H1 (cell line): ENCODE data around the gene CHSY1. TPM values are rescaled to one million over a fixed set of nuclear protein-coding genes. Genes with fewer than 3 reads are reported as not detected.
A peak's percentile ranks its signal among the peaks of the same experiment; 100 is the strongest.

Experiments
- CTCF ChIA-PET: fragments of 300-600 bp; sonication (Branson Sonifier 250); formaldehyde crosslinking; loops from one replicate; lab custom pipeline; 2021; ENCODE audit not compliant: partially characterized antibody; lab: Charles Lee
- POLR2A ChIA-PET: fragments of 300-600 bp; sonication (Branson Sonifier 250); formaldehyde crosslinking; loops from one replicate; lab custom pipeline; 2021; ENCODE audit warnings: inconsistent platforms; ENCODE audit not compliant: partially characterized antibody; lab: Charles Lee
- DNase-seq, 2 experiments: peaks; one replicate each; pipeline versions ENCODE4 v3.0.0 to v3.0.0-alpha.2; 2010 to 2022; ENCODE audit warnings: low spot score in 2 of 2, low read depth in 1 of 2, mixed read lengths in 1 of 2
- FAIRE-seq: peaks from 2 replicates; lab custom pipeline; 2011; peaks lifted over from hg19 to GRCh38; lab: Jason Lieb, UNC
- H2AFZ ChIP-seq: 2 replicates; pipeline ENCODE4 v1.8.1; 2012; ENCODE audit warnings: low read length, inconsistent platforms
- H2AK5ac ChIP-seq: 2 replicates; pipeline ENCODE4 v1.6.1; 2013; ENCODE audit warnings: low read depth, low read length
- H2BK120ac ChIP-seq: replicated peaks from 2 replicates; pipeline ENCODE3; 2013; ENCODE audit warnings: low read depth, low read length, inconsistent platforms
- H2BK12ac ChIP-seq: 2 replicates; pipeline ENCODE4 v1.6.1; 2013; ENCODE audit warnings: low read depth, low read length
- H2BK15ac ChIP-seq: 2 replicates; pipeline ENCODE4 v1.6.1; 2013; ENCODE audit warnings: low read length
- H2BK20ac ChIP-seq: 2 replicates; pipeline ENCODE4 v1.6.1; 2013; ENCODE audit warnings: low read length
- H2BK5ac ChIP-seq: 2 replicates; pipeline ENCODE4 v1.6.1; 2013; ENCODE audit warnings: low read depth, low read length
- H3K14ac ChIP-seq: 2 replicates; pipeline ENCODE4 v1.6.1; 2013; ENCODE audit warnings: inconsistent platforms; ENCODE audit not compliant: insufficient read length
- H3K18ac ChIP-seq: 2 replicates; pipeline ENCODE4 v1.6.1; 2013; ENCODE audit warnings: low read length; ENCODE audit errors: extremely low read depth
- H3K23ac ChIP-seq: 2 replicates; pipeline ENCODE4 v1.6.1; 2013; ENCODE audit warnings: inconsistent platforms; ENCODE audit not compliant: insufficient read length
- H3K23me2 ChIP-seq: 2 replicates; pipeline ENCODE4 v1.6.1; 2013; ENCODE audit warnings: low read depth, low read length
- H3K27ac ChIP-seq: 2 replicates; pipeline ENCODE4 v1.6.1; 2011; ENCODE audit warnings: low read depth, low read length, inconsistent platforms
- H3K27me3 ChIP-seq, 4 experiments: replicated peaks in 1 of 4; 1 replicate in 1 of 4; 2 replicates in 3 of 4; pipeline versions ENCODE4 v1.6.1 to v1.8.1; 2011 to 2013; ENCODE audit warnings: low read length in 3 of 4, mild to moderate bottlenecking in 3 of 4, inconsistent platforms in 2 of 4, mixed read lengths in 2 of 4, moderate library complexity in 1 of 4; ENCODE audit not compliant: control insufficient read depth in 3 of 4, insufficient read depth in 3 of 4; ENCODE audit errors: extremely low read depth in 1 of 4
- H3K36me3 ChIP-seq, 4 experiments: 2 replicates each; pipeline versions ENCODE4 v1.6.1 to v1.8.1; 2011 to 2013; ENCODE audit warnings: mild to moderate bottlenecking in 4 of 4, low read length in 3 of 4, moderate library complexity in 2 of 4, control low read depth in 1 of 4, inconsistent platforms in 1 of 4; ENCODE audit not compliant: insufficient read depth in 4 of 4, control insufficient read depth in 2 of 4
- H3K4ac ChIP-seq: replicated peaks from 2 replicates; pipeline ENCODE3; 2013; ENCODE audit warnings: low read length, low read depth, mixed read lengths, inconsistent platforms; ENCODE audit not compliant: insufficient read length
- H3K4me1 ChIP-seq, 4 experiments: replicated peaks in 1 of 4; 1 replicate in 1 of 4; 2 replicates in 3 of 4; pipeline versions ENCODE4 v1.6.1 to v1.8.1; 2011 to 2013; ENCODE audit warnings: low read length in 3 of 4, inconsistent platforms in 2 of 4, mixed read lengths in 1 of 4; ENCODE audit not compliant: insufficient read depth in 4 of 4, control insufficient read depth in 3 of 4
- H3K4me2 ChIP-seq, 2 experiments: 2 replicates each; pipeline versions ENCODE4 v1.6.1 to v1.8.1; 2011 to 2013; ENCODE audit warnings: low read depth in 2 of 2, low read length in 2 of 2, control low read depth in 1 of 2, inconsistent platforms in 1 of 2, mild to moderate bottlenecking in 1 of 2; ENCODE audit not compliant: insufficient read depth in 1 of 2
- H3K4me3 ChIP-seq, 4 experiments: fragments of 200-600, 300-600 bp in 1 of 4; sonication (generic), shearing (Covaris generic), sonication (Bioruptor Twin) in 1 of 4; 2 replicates each; pipeline versions ENCODE4 v1.5.1 to v1.8.1; 2011 to 2016; ENCODE audit warnings: low read length in 4 of 4, low read depth in 3 of 4, control low read depth in 2 of 4, inconsistent platforms in 2 of 4, mild to moderate bottlenecking in 2 of 4, mixed read lengths in 1 of 4, moderate library complexity in 1 of 4; ENCODE audit not compliant: insufficient read depth in 2 of 4; ENCODE audit errors: extremely low read depth in 1 of 4
- H3K56ac ChIP-seq: replicated peaks from 2 replicates; pipeline ENCODE3; 2013; ENCODE audit warnings: low read depth, mild to moderate bottlenecking, mixed read lengths, low read length, inconsistent platforms; ENCODE audit not compliant: insufficient read length
- H3K79me1 ChIP-seq: 2 replicates; pipeline ENCODE4 v1.6.1; 2013; ENCODE audit warnings: low read depth, low read length, control low read depth
- H3K79me2 ChIP-seq, 2 experiments: 2 replicates each; pipeline versions ENCODE4 v1.6.1 to v1.8.1; 2012 to 2013; ENCODE audit warnings: low read length in 2 of 2, mild to moderate bottlenecking in 2 of 2, inconsistent platforms in 1 of 2; ENCODE audit not compliant: insufficient read depth in 2 of 2, control insufficient read depth in 1 of 2
- H3K9ac ChIP-seq, 4 experiments: replicated peaks in 1 of 4; 1 replicate in 1 of 4; 2 replicates in 3 of 4; pipeline versions ENCODE4 v1.6.1 to v1.8.1; 2011 to 2013; ENCODE audit warnings: low read depth in 3 of 4, low read length in 3 of 4, control low read depth in 2 of 4, mild to moderate bottlenecking in 2 of 4, moderate library complexity in 2 of 4, inconsistent platforms in 1 of 4; ENCODE audit errors: extremely low read depth in 1 of 4
- H3K9me3 ChIP-seq, 2 experiments: 2 replicates each; pipeline versions ENCODE4 v1.6.1 to v1.8.1; 2012 to 2013; ENCODE audit warnings: mild to moderate bottlenecking in 2 of 2, moderate library complexity in 2 of 2, control low read depth in 1 of 2, inconsistent platforms in 1 of 2, low read depth in 1 of 2, low read length in 1 of 2, mixed read lengths in 1 of 2; ENCODE audit not compliant: insufficient read depth in 2 of 2
- H4K20me1 ChIP-seq, 2 experiments: replicated peaks in 1 of 2; 2 replicates each; pipeline versions ENCODE3 to v1.8.1; 2011 to 2013; ENCODE audit warnings: inconsistent platforms in 2 of 2, low read length in 2 of 2, mild to moderate bottlenecking in 1 of 2; ENCODE audit not compliant: insufficient read depth in 2 of 2, control insufficient read depth in 1 of 2
- H4K5ac ChIP-seq: 2 replicates; pipeline ENCODE4 v1.6.1; 2013; ENCODE audit warnings: low read length, low read depth, mixed read lengths, inconsistent platforms; ENCODE audit not compliant: insufficient read length
- H4K8ac ChIP-seq: 2 replicates; pipeline ENCODE4 v1.8.0; 2013; ENCODE audit warnings: mild to moderate bottlenecking, moderate library complexity, low read length, inconsistent platforms; ENCODE audit not compliant: insufficient read depth; ENCODE audit errors: extremely low read depth
- H4K91ac ChIP-seq: replicated peaks from 2 replicates; pipeline ENCODE3; 2013; ENCODE audit warnings: low read length, mixed read lengths, inconsistent platforms; ENCODE audit not compliant: insufficient read length
- CBX5 ChIP-seq: fragments of 300-800, 300-1000 bp; sonication (generic); IDR thresholded peaks from 2 replicates; pipeline ENCODE4 v1.7.1; 2016; ENCODE audit warnings: antibody characterized with exemption, low read length, low read depth
- CBX8 ChIP-seq: fragments of 300-800, 300-1000 bp; sonication (generic); IDR thresholded peaks from 2 replicates; pipeline ENCODE4 v1.7.1; 2016; ENCODE audit warnings: low read depth, low read length, borderline replicate concordance
- CTCF ChIP-seq, 3 experiments: IDR thresholded peaks; 1 replicate in 2 of 3; 2 replicates in 1 of 3; pipeline versions ENCODE4 v1.5.1 to v1.6.1; 2011; ENCODE audit warnings: low read length in 3 of 3, mild to moderate bottlenecking in 3 of 3, inconsistent platforms in 2 of 3, low read depth in 1 of 3, moderate library complexity in 1 of 3; ENCODE audit not compliant: insufficient read depth in 1 of 3; ENCODE audit errors: control extremely low read depth in 1 of 3
- RAD21 ChIP-seq, 2 experiments: IDR thresholded peaks in 1 of 2; conservative IDR thresholded peaks in 1 of 2; 2 replicates each; pipeline ENCODE4 v1.6.1; 2011; ENCODE audit warnings: low read depth in 2 of 2, low read length in 2 of 2, improper control_type of control experiment in 1 of 2, inconsistent platforms in 1 of 2, mild to moderate bottlenecking in 1 of 2, moderate library complexity in 1 of 2
- SIN3A ChIP-seq, 2 experiments: IDR thresholded peaks in 1 of 2; conservative IDR thresholded peaks in 1 of 2; 2 replicates each; pipeline ENCODE4 v1.6.1; 2011 to 2012; ENCODE audit warnings: low read length in 2 of 2, improper control_type of control experiment in 1 of 2, low read depth in 1 of 2, mild to moderate bottlenecking in 1 of 2
- WGBS, 2 experiments: shearing (Covaris generic) in 1 of 2; methylation state at CpG; one replicate each; pipeline versions ENCODE4 v1.1.6 to v1.1.7; 2013 to 2015; ENCODE audit warnings: low lambda C conversion rate in 2 of 2, mixed read lengths in 2 of 2, inconsistent platforms in 1 of 2, low coverage in 1 of 2, missing lambda C conversion rate in 1 of 2; ENCODE audit not compliant: insufficient replicate concordance in 2 of 2, insufficient coverage in 1 of 2, insufficient read length in 1 of 2; ENCODE audit errors: extremely low coverage in 1 of 2, missing lambda C conversion rate in 1 of 2; 5-methylcytosine and 5-hydroxymethylcytosine counted together
- polyA plus RNA-seq, 7 experiments: library from polyadenylated mRNA; depleted of rRNA in 3 of 7; stranded (reverse) in 5 of 7; unstranded in 2 of 7; fragments of >200 nt in 5 of 7; fragments of 200-250 nt in 2 of 7; gene quantifications; 1 replicate in 5 of 7; 2 replicates in 1 of 7; 4 replicates in 1 of 7; pipeline versions ENCODE4 v1.2.1 to v1.2.3, GENCODE V29; 2011 to 2013; ENCODE audit warnings: missing spikeins in 2 of 7, mixed read lengths in 2 of 7
- total RNA-seq: library from RNA; stranded (reverse); fragmentation: NEBNext Ultra II Directional; extraction: Animal tissue kit (Norgen Biotek cat#: 25700); gene quantifications from 2 replicates; pipeline ENCODE4 v1.2.1, GENCODE V29; 2021

The CHSY1 gene
- total and polyA plus RNA-seq, 2 of the 8 experiments (the other 6 are each of a cell fraction or from before 2014, with no cell fraction given) = 24.9 to 60.7 TPM

DNA sequence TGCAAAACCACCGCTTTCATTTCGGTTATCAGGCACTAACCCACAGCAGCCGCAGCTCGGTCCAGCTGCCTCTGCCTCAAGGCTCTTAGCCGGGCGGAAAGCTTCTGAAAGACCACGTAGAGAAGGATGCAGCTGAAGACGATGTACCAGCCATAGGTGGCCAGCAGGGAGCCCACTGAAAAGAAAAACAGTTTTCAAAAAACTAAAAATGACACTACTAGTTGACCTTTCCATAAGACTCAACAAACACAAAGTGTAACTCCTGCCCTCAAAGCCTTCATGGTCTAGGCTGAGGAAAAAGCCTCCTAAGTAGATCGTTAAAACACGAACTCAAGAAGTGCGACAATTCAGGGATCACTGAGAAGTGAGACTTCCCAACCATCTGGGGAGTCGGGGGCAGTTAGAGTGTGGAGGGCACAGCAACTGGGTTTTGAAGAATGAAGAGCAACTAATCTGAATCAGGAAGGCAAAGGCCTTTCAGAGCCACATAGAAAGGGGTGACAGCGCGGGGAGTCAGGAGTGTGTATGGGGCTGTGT lies 24.7 kb upstream of the CHSY1 start:
- peaks cover 8% of the 10 kb centered on the region for H3K23me2 ChIP-seq
- DNase-seq = no peak
- H4K8ac ChIP-seq = no peak overlapping the region
- no peak overlapping the region for H2AK5ac ChIP-seq
- no peak overlapping the region for H2AFZ ChIP-seq
- H3K79me2 ChIP-seq = peaks cover 0 to 17% of the 10 kb centered on the region in 2 experiments; a peak in 3 of 4 replicates
- H2BK120ac ChIP-seq = no peak overlapping the region
- ChIA-PET CTCF (interaction anchor here (0.6 to 1.5 kb wide), 6 partner anchors 9 to 378 kb away, joined by 3 to 8 read pairs (median 3); no protein-coding TSS in a partner anchor), POLR2A (interaction anchor here (0.7 to 0.8 kb wide), 2 partner anchors 18 to 265 kb away, joined by 3 to 4 read pairs; no protein-coding TSS in a partner anchor)
- H3K27ac ChIP-seq = peak overlapping the region; percentile 13; the same call in 1 of the 2 replicates
- H4K5ac ChIP-seq = no peak overlapping the region
- H3K36me3 ChIP-seq = peaks cover 24 to 53% (median 41%) of the 10 kb centered on the region in 4 experiments
- 0 out of 2 replicates have a peak overlapping the region, but pooled peaks have one; percentile 27 for H2BK5ac ChIP-seq
- H3K79me1 ChIP-seq = no peaks in the 10 kb centered on the region; the same call in 1 of the 2 replicates
- TF ChIP-seq CBX5 = no peak
- TF ChIP-seq RAD21 (IDR thresholded peaks at IDR 0.05 in 1 of 2, conservative IDR thresholded peaks at IDR 0.05 in 1 of 2; ENCODE audit: low read depth in 2 of 2, low read length in 2 of 2) = 0 out of 4 replicates have a peak, but pooled peaks of 1 of the 2 experiments have one; percentile 1
- peak in 1 of 2 experiments; percentile 57; a peak in 1 of 4 replicates for TF ChIP-seq SIN3A (conservative IDR thresholded peaks at IDR 0.05 in 1 of 2, IDR thresholded peaks at IDR 0.05 in 1 of 2; ENCODE audit: low read depth in 1 of 2, low read length in 2 of 2)
- TF ChIP-seq CBX8 = no peak
- TF ChIP-seq CTCF (IDR thresholded peaks at IDR 0.05; ENCODE audit: control extremely low read depth in 1 of 3, insufficient read depth in 1 of 3, low read depth in 1 of 3, low read length in 3 of 3) = peak in 1 of 3 experiments; percentile 20; a peak in 1 of 4 replicates
- no peaks in the 10 kb centered on the region for H3K9me3 ChIP-seq
- H3K4ac ChIP-seq = no peak overlapping the region
- peaks cover 0 to 9% of the 10 kb centered on the region in 2 experiments for H4K20me1 ChIP-seq
- peak overlapping the region; percentile 90 to 94 (median 93) for H3K4me3 ChIP-seq
- H3K27me3 ChIP-seq = no peaks in the 10 kb centered on the region
- H2BK20ac ChIP-seq = no peak overlapping the region
- no peak overlapping the region for H2BK15ac ChIP-seq
- WGBS, 2 experiments = 32% methylated on average over 14 of the region's 14 CpGs; no CpG with 5 or more reads in 1 of the 2 experiments
- H3K14ac ChIP-seq = no peak overlapping the region
- H3K18ac ChIP-seq = no peak overlapping the region
- H3K56ac ChIP-seq = no peak overlapping the region
- peaks cover 0 to 3% (median 1%) of the 10 kb centered on the region in 4 experiments; a peak in 3 of 7 replicates for H3K4me1 ChIP-seq
- H2BK12ac ChIP-seq = no peak overlapping the region
- FAIRE-seq = no peak
- H3K4me2 ChIP-seq = peak overlapping the region; percentile 98
- H3K9ac ChIP-seq = peak overlapping the region in 3 of 4 experiments; percentile 52 to 70 (median 70); a peak in 6 of 7 replicates
- no peak overlapping the region for H4K91ac ChIP-seq
- no peak overlapping the region for H3K23ac ChIP-seq
